Immature natural killer cell (primary cell): ENCODE results near the gene CCDC9. TPM values are rescaled to one million over a fixed set of nuclear protein-coding genes. Genes with fewer than 3 reads are reported as not detected.

Source experiments
- DNase-seq, 3 donors: peaks; one replicate each; pipeline ENCODE4 v3.0.0; 2022; ENCODE audit warnings: mixed read lengths in 1 of 3
- H3K27ac Mint-ChIP-seq, 6 donors: one replicate each; pipeline ENCODE4 v1.8.0; 2020; ENCODE audit warnings: mixed read lengths in 6 of 6, mild to moderate bottlenecking in 5 of 6, inconsistent platforms in 4 of 6, moderate library complexity in 3 of 6
- H3K27me3 Mint-ChIP-seq, 3 donors: one replicate each; pipeline ENCODE4 v1.8.0; 2020 to 2021; ENCODE audit warnings: low read depth in 3 of 3, mild to moderate bottlenecking in 3 of 3, mixed read lengths in 3 of 3, moderate library complexity in 3 of 3, inconsistent platforms in 1 of 3
- H3K36me3 Mint-ChIP-seq, 3 donors: one replicate each; pipeline ENCODE4 v1.8.0; 2020; ENCODE audit warnings: mixed read lengths in 3 of 3, inconsistent platforms in 2 of 3, mild to moderate bottlenecking in 2 of 3
- H3K4me1 Mint-ChIP-seq, 2 donors: one replicate each; pipeline ENCODE4 v1.8.0; 2020; ENCODE audit warnings: inconsistent platforms in 2 of 2, mild to moderate bottlenecking in 2 of 2, mixed read lengths in 2 of 2, moderate library complexity in 1 of 2
- H3K4me3 Mint-ChIP-seq, 5 donors: one replicate each; pipeline ENCODE4 v1.8.0; 2020; ENCODE audit warnings: mild to moderate bottlenecking in 5 of 5, mixed read lengths in 5 of 5, inconsistent platforms in 3 of 5, moderate library complexity in 3 of 5
- H3K9me3 Mint-ChIP-seq, 6 donors: one replicate each; pipeline ENCODE4 v1.8.0; 2020; ENCODE audit warnings: mild to moderate bottlenecking in 6 of 6, mixed read lengths in 6 of 6, inconsistent platforms in 4 of 6, moderate library complexity in 3 of 6
- polyA plus RNA-seq, 3 donors: library from polyadenylated mRNA; unstranded; fragments of 300-500 nt; fragmentation: Illumina TruSeq; gene quantifications; one replicate each; pipeline ENCODE4 v1.2.3, GENCODE V29; 2021

The CCDC9 gene
- polyA plus RNA-seq, 3 donors from 2014 or later, result 2.6 to 12.2 (median 5.1) TPM

DNA sequence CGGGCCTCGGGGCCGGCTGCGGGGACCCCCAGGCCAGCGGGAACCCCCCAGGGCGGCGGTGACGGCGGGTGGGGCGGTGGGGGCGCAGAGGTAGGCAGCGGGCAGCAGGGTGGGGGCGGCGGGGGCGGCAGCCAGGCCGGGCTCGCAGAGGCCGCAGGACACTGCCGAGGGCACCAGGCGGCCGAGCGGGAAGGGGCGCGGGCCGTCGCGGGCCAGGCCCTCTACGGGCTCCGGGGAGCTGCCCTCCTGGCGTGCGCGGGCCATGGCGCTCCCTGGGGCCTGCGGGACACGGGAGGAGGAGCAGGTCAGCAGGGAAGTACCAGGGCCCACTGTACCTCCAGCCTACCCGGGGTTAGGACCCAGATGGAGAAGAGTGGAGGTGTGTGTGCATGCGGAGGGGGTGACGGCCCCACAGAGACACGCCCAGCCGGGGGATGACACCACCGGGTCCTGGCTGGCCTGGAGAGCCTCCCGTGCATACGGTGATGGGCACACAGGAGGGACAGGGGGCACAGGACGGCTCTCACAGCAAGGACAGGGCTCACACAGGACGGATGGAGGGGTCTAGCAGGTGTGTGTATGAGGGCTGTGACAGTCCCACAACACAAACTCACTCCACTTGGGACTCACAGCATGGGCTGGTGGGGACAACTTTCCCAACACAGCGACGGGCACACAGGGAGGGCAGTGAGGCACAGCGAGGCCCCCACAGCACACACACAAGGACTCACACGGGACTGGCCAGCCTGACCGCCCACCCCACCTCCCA, 28.0 kb upstream of the CCDC9 start:
- H3K4me3 Mint-ChIP-seq, result peak overlapping the region in 4 of 5 donors; percentile 83 to 89 (median 85)
- H3K36me3 Mint-ChIP-seq, result no peaks in the 10 kb centered on the region
- H3K4me1 Mint-ChIP-seq, result peaks cover 27 to 29% of the 10 kb centered on the region in 2 donors
- H3K9me3 Mint-ChIP-seq, result no peaks in the 10 kb centered on the region
- H3K27ac Mint-ChIP-seq, result peak overlapping the region in 1 of 6 donors; percentile 94
- DNase-seq, result peak; percentile 50
- H3K27me3 Mint-ChIP-seq, result peaks cover 19 to 25% (median 24%) of the 10 kb centered on the region in 3 donors

DNA sequence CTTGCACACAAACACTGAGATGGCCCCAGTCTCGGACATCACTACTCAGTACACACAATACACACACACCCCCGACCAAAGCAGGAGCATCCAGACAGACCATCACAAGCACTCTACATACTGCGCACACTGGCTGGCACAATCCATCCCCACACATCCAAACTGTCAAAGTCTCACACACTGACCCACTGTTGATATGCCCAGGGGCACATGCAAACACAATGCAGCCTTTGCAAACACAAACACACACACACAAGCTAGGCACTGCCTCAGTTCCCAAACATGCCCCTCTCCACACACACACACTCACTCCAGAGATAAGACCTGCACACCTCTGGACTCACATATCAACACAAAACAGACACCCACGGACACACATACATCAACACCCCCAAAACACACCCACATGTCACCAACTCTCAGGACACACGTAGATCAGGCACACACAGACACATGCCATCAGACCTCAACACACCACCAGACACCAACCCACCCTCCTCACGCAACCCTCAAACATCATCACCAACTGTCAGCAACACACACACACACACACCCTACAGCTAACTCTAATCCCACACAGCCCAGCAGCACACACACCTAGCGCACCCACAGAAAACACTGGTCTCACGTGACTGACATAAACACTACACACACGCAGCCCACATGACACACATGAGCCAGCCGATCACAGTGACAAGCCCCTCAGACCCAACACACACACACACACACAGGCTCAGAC, 27.2 kb upstream of the CCDC9 start:
- peak; percentile 64 to 67 (median 65) for DNase-seq
- Mint-ChIP-seq H3K4me3 (no peak overlapping the region), H3K9me3 (no peaks in the 10 kb centered on the region), H3K27me3 (peaks cover 19 to 25% (median 22%) of the 10 kb centered on the region in 3 donors), H3K27ac (no peak overlapping the region), H3K36me3 (no peaks in the 10 kb centered on the region), H3K4me1 (peaks cover 27 to 29% of the 10 kb centered on the region in 2 donors)

DNA sequence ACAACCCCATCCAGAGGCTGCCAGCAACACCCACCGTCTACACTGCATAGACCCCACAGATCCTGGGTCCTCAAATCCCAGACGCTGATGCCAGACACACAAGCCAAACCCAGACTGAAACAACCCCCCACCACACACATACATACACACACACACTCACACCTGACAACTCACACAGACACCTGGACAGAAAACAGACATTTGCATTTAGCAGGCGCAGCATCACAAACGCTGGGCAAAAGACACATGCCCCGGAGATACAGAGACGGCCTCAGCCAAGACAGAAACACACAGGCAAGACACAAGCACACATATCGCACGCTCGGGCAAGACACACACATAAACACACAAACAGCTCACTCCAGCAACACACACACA, 26.7 kb upstream of the CCDC9 start:
- no peak overlapping the region for H3K27ac Mint-ChIP-seq
- H3K27me3 Mint-ChIP-seq, result peaks cover 19 to 25% (median 22%) of the 10 kb centered on the region in 3 donors
- H3K36me3 Mint-ChIP-seq, result no peaks in the 10 kb centered on the region
- peak in 2 of 3 donors; percentile 40 to 41 for DNase-seq
- no peak overlapping the region for H3K4me3 Mint-ChIP-seq
- peaks cover 27 to 29% of the 10 kb centered on the region in 2 donors for H3K4me1 Mint-ChIP-seq
- H3K9me3 Mint-ChIP-seq, result no peaks in the 10 kb centered on the region

DNA sequence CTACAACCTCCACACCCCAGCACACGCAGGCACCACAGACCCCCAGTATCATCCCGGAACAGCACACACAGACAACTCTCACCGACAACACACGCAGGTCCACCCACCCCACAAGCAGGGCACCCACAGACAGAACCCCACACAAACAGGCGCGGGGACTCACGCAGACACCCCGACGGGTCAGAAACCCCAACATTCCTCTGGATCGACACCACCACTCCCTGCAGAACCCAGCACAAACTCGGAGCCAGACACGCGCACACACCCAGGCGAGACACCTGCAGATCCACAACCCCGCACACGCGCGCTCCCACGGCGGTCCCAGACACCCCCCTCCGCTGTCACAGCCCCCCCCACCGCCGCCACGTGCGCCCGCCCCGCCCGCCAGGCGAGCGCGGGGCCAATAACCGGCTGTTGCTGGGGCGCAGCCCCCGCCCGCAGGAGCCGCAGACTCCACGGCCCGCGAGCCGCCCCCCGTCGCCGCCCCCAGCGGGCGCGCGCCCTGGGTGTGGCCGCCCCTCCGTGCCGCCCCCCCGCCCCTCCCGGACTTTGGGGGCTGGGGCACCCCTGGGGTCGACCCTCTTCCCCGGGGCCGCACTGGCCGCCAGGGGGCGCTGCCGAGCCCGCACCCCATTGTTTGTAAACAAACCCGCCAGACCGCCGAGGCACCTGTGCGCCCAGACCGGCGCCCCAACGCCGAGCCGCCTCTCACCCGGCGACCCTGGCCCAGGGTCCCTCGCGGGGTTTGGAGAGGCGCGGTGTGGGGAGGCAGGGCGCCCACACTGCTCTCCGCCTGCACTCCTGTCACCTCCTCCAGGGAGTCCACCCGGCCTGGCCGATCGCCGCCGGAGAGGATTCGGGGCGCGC, 26.0 kb upstream of the CCDC9 start:
- Mint-ChIP-seq H3K36me3 (no peaks in the 10 kb centered on the region), H3K27ac (no peak overlapping the region), H3K4me1 (peaks cover 26 to 28% of the 10 kb centered on the region in 2 donors), H3K27me3 (peaks cover 19 to 25% (median 22%) of the 10 kb centered on the region in 3 donors), H3K4me3 (peak overlapping the region; percentile 8 to 67 (median 46)), H3K9me3 (no peaks in the 10 kb centered on the region)
- DNase-seq, result peak; percentile 86 to 88 (median 88)

DNA sequence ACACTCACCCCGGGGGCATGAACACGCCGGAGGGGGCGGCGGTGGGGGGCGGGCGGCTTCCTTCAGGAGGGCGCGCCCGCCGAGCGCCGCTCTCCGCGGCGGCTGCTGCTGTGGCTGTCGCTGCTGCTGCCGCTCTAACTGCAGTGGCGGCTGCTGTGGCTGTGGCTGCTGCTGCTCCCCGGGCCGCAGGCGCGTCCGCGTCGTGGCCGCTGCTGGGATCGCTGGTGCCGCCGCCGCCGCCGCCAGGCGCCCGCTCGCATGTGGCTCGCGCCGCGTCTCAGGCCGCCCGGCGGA, 25.5 kb upstream of the CCDC9 start, which contains the start of gene BBC3:
Gene BBC3, minus strand, starts transcription at position 279 of the 294 bp plus-strand sequence. CDS start 2,768 bp downstream, outside the sequence.
- Mint-ChIP-seq H3K4me1 (peaks cover 20 to 23% of the 10 kb centered on the region in 2 donors), H3K4me3 (peak within 1 kb of the TSS; percentile 83 to 91 (median 86)), H3K27me3 (peaks cover 14 to 23% (median 21%) of the 10 kb centered on the region in 3 donors), H3K27ac (peak within 1 kb of the TSS; percentile 83 to 97 (median 92)), H3K9me3 (no peaks in the 10 kb centered on the region), H3K36me3 (no peaks in the 10 kb centered on the region)
- no peak for DNase-seq

DNA sequence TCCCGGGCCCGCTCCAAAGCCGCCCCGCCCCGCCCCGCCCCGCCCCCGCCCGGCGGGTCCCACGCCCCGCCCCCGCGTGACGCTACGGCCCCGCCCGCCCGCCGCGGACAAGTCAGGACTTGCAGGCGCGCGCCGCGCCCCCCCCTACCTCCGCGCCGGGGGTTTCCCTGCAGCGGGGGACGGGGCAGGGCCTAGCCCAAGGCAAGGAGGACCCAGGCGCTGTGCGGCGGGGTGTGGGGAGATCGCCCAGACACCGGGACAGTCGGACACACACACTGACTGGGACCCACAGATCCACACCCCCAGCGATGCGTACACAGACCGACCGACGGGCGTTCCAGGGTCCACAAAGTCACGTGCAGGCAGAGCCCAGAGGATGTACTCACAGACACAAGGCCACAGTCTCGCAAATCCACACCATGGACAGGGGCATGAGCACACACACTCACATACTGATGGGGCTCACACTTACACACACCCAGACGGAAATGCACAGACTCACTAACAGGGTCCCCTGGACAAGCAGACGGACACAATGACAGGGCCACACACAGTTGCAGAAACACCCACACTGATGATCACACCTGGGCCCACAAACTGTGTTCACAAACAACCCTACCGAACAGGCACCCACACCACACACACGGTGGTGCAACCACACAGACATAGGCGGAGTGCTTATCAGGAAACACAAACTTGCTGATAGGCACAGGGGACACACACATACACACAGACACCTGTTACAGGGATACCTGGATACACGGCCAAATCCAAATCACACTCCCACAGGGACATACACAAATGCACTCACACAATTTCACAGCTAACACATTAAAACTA, 24.9 kb upstream of the CCDC9 start:
- Mint-ChIP-seq H3K9me3 (no peaks in the 10 kb centered on the region), H3K4me3 (peak overlapping the region; percentile 83 to 91 (median 86)), H3K27ac (peak overlapping the region; percentile 83 to 97 (median 92)), H3K4me1 (peaks cover 19 to 23% of the 10 kb centered on the region in 2 donors), H3K27me3 (peaks cover 17 to 21% (median 20%) of the 10 kb centered on the region in 3 donors), H3K36me3 (no peaks in the 10 kb centered on the region)
- DNase-seq, result peak; percentile 90 to 92 (median 91)

DNA sequence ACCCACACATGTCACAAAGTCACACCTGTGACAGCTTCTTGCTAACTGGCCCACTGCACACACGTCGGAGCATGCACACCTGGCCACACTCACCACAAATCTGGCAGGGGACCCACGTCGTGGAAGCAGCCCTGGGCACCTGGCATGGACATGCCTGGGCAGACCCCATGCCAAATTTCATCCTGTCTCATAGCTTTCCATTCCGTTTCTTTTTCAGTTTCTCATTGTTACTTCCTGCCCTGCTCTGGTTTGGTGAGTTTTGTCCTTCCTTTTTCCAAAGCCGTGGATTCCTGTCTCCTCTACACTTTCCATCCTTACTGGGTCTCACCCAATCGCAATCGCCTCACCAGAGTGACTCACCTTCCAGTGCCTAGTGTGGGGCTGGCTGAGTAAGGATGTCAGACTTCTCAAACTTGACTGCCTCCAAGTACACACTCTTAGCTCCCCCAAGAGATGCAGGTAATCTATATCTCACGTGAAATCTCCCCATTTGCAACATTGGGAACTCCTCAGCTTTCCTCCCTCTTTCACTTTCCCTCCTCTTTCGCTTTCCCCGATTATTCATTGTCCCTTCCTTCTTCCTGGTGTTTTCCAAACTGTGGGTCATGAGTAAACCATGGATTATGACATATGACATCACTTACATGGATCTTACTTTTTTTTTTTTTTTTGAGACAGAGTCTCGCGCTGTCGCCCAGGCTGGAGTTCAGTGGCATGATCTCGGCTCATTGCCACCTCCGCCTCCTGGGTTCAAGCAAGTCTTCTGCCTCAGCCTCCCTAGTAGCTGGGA, 23.7 kb upstream of the CCDC9 start:
- Mint-ChIP-seq H3K36me3 (no peaks in the 10 kb centered on the region), H3K27me3 (peaks cover 10 to 11% (median 11%) of the 10 kb centered on the region in 3 donors), H3K9me3 (no peaks in the 10 kb centered on the region), H3K4me3 (peak overlapping the region; percentile 83 to 91 (median 86)), H3K4me1 (peaks cover 18 to 19% of the 10 kb centered on the region in 2 donors), H3K27ac (peak overlapping the region; percentile 60 to 97 (median 89))
- no peak for DNase-seq

DNA sequence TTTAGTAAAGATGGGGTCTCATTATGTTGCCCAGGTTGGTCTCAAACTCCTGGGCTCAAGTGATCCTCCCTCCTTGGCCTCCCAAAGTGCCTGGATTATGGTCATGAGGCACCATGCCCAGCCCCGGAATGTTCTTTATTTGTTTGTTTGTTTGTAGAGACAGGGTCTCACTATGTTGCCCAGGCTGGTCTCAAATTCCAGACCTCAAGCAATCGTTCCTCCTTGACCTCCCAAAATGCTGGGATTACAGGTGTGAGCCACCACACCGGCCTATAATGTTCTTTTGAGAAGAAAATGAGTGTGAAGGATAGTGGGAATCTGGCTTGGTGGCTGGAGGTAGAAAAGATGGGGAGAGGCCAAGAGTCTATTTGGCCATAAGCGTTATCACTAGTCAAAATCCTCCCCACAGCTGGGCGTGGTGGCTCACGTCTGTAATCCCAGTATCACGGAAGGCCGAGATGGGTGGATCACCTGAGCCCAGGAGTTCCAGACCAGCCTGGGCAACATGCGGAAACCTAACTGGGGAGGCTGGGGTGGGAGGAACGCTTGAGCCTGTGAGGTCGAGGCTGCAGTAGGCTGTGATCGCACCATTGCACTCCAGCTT, 20.2 kb upstream of the CCDC9 start:
- peaks cover 33 to 34% of the 10 kb centered on the region in 2 donors for H3K4me1 Mint-ChIP-seq
- no peak for DNase-seq
- peaks cover 10 to 12% (median 12%) of the 10 kb centered on the region in 3 donors for H3K27me3 Mint-ChIP-seq
- no peak overlapping the region for H3K27ac Mint-ChIP-seq
- H3K4me3 Mint-ChIP-seq, result no peak overlapping the region
- H3K9me3 Mint-ChIP-seq, result no peaks in the 10 kb centered on the region
- H3K36me3 Mint-ChIP-seq, result no peaks in the 10 kb centered on the region

DNA sequence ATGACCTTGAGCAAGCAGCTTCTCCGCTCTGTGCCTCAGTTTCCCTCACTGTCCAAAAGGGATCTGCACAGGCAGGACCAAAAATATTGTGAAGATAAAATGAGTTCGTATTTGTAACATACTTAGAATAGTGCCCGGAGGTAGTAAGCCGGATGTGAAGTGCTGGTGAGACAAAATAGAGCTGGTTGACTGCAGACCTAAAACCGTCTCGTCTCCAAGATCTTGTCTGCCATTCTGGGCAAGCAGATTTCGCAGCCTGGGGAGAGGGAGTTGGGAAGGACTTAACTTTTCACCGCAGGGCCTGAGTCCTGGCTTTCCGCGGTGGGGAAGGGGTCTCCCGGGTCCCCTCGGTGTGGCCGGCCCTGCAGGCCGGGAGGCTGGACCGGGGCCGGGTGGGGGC, 17.2 kb upstream of the CCDC9 start:
- Mint-ChIP-seq H3K27me3 (peaks cover 4 to 8% (median 6%) of the 10 kb centered on the region in 3 donors), H3K4me3 (peak overlapping the region; percentile 73 to 95 (median 86)), H3K9me3 (no peaks in the 10 kb centered on the region), H3K4me1 (peaks cover 15 to 26% of the 10 kb centered on the region in 2 donors), H3K36me3 (no peaks in the 10 kb centered on the region), H3K27ac (peak overlapping the region in 5 of 6 donors; percentile 54 to 91 (median 77))
- no peak for DNase-seq

DNA sequence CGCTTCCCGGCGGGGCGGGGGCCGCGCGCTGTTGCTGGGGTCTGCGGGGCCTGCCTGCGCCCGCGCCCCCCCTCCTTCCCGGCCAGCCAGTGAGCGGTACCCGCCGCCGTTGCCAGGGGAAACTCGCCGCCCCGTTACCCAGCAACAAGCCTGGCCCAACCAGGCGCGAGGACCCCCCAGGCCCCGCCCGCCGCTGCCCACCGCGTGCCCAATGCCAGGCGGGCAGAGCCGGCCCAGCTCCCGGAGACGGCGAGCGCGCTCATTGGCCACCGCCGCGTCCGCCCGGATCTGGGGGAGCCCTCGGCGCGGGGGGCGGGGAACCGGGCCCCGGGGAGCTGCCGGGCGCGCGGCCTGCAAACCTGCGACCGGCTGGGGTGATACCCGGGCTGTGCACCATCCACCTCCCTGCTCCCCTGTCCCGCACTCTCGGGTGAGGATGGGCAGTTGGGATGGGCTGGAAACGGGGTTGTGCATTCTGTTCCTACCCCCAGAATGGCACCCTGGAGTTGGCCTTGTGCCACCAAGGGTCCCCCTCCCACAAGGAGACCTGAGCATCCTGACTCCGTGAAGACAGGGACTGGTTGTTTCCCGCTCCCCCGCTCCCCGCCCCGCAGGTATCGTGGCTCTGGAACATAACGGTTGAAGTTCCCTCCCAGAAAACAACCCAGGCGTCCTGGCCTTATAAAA, 16.6 kb upstream of the CCDC9 start:
- DNase-seq, result peak; percentile 69 to 78 (median 72)
- Mint-ChIP-seq H3K9me3 (no peaks in the 10 kb centered on the region), H3K27ac (peak overlapping the region in 4 of 6 donors; percentile 32 to 86 (median 61)), H3K4me3 (peak overlapping the region; percentile 45 to 68 (median 51)), H3K27me3 (peaks cover 4 to 9% (median 7%) of the 10 kb centered on the region in 3 donors), H3K4me1 (peaks cover 15 to 32% of the 10 kb centered on the region in 2 donors), H3K36me3 (no peaks in the 10 kb centered on the region)

DNA sequence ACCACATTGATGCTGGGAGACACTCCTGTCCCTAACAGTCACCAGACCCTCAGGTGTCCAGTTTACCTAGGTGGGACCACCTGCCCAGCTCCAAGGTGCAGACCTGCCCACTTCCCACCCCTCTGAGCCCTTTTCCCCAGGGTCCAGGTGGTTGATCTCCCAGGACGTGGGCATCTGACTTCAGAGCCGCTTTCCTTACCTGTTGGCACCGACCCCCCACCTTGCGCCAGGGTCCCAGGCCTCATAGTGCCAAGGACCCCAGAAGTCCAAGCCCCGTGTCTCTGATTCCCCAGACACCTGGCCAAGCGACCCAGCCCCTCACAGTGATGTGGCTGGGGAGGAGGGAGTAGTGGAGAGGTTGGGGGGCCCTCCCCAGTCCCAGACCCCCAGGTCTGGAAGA, 15.8 kb upstream of the CCDC9 start:
- DNase-seq, result no peak
- Mint-ChIP-seq H3K27ac (peak overlapping the region in 1 of 6 donors; percentile 45), H3K27me3 (peaks cover 4 to 13% (median 8%) of the 10 kb centered on the region in 3 donors), H3K4me1 (peaks cover 15 to 35% of the 10 kb centered on the region in 2 donors), H3K9me3 (no peaks in the 10 kb centered on the region), H3K4me3 (peak overlapping the region; percentile 45 to 68 (median 51)), H3K36me3 (no peaks in the 10 kb centered on the region)
